ENCODE measurements around the gene SUSD3. TPM values are rescaled to one million over a fixed set of nuclear protein-coding genes. Genes with fewer than 3 reads are reported as not detected.

The SUSD3 gene
- total RNA-seq, 6 experiments from 2014 or later, result 6.5 to 51.5 (median 31.2) TPM

DNA sequence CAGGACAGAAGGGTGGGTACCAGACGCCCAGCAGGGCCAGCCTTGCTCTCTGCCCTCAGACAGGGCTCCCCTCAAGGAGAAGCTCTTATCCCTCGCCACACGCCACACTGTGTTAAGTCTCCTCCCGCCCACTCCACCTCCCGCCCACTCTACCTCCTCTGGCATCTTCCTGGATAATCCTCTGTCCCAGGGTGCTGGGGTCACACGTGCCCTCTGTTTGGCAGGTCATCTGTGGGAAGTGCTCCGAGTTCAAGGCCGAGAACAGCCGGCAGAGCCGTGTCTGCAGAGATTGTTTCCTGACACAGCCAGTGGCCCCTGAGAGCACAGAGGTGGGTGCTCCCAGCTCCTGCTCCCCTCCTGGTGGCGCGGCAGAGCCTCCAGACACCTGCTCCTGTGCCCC, 26.0 kb upstream of the SUSD3 start:
- intact Hi-C loops (cut with DNase I), result no loop called here
- Histone ChIP-seq H3K27me3 (no peaks in the 10 kb centered on the region), H3K27ac (no peak overlapping the region), H3K9me3 (no peaks in the 10 kb centered on the region), H3K4me3 (no peak overlapping the region), H3K4me1 (no peaks in the 10 kb centered on the region), H3K36me3 (no peaks in the 10 kb centered on the region)
- WGBS (ENCODE audit: insufficient coverage, low coverage, low lambda C conversion rate, missing lambda C conversion rate), result 50% methylated on average over 9 of the region's 12 CpGs
- ATAC-seq, result peak in 1 of 4 donors; percentile 7
- DNase-seq, result no peak
- no peak for TF ChIP-seq POLR2A (IDR thresholded peaks at IDR 0.05)
- TF ChIP-seq, protein P1, sequence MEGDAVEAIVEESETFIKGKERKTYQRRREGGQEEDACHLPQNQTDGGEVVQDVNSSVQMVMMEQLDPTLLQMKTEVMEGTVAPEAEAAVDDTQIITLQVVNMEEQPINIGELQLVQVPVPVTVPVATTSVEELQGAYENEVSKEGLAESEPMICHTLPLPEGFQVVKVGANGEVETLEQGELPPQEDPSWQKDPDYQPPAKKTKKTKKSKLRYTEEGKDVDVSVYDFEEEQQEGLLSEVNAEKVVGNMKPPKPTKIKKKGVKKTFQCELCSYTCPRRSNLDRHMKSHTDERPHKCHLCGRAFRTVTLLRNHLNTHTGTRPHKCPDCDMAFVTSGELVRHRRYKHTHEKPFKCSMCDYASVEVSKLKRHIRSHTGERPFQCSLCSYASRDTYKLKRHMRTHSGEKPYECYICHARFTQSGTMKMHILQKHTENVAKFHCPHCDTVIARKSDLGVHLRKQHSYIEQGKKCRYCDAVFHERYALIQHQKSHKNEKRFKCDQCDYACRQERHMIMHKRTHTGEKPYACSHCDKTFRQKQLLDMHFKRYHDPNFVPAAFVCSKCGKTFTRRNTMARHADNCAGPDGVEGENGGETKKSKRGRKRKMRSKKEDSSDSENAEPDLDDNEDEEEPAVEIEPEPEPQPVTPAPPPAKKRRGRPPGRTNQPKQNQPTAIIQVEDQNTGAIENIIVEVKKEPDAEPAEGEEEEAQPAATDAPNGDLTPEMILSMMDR (IDR thresholded peaks at IDR 0.05), result no peak

DNA sequence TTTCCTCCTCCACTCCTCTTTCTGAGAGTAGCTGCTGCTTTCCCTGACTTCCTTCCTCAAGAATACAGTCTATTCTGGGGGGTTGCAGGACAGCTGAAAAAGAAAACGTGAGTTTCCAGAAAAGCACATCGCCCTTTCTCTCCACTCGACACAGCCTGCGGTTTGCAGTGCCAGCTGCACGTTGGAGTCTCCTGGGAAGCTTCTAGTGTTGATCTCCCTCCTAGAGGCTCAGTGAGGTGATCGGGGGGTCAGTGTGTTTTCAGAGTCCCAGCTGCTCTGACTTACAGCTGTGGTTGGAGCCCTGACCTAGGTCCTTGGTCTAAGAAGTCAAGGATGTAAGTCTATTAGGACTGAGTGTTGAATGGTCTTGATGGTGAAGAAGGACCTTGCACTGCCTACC, 25.0 kb upstream of the SUSD3 start:
- no peaks in the 10 kb centered on the region for H3K4me1 ChIP-seq
- no peak for TF ChIP-seq POLR2A (IDR thresholded peaks at IDR 0.05)
- TF ChIP-seq, protein P1 (IDR thresholded peaks at IDR 0.05), result no peak
- no peaks in the 10 kb centered on the region for H3K27me3 ChIP-seq
- ATAC-seq (no peak), DNase-seq (no peak)
- H3K36me3 ChIP-seq, result no peaks in the 10 kb centered on the region
- intact Hi-C loops (cut with DNase I), result no loop called here
- no peaks in the 10 kb centered on the region for H3K9me3 ChIP-seq
- H3K27ac ChIP-seq, result no peak overlapping the region
- 62% methylated on average over 5 of the region's 6 CpGs for WGBS (ENCODE audit: insufficient coverage, low coverage, low lambda C conversion rate, missing lambda C conversion rate)
- no peak overlapping the region for H3K4me3 ChIP-seq

DNA sequence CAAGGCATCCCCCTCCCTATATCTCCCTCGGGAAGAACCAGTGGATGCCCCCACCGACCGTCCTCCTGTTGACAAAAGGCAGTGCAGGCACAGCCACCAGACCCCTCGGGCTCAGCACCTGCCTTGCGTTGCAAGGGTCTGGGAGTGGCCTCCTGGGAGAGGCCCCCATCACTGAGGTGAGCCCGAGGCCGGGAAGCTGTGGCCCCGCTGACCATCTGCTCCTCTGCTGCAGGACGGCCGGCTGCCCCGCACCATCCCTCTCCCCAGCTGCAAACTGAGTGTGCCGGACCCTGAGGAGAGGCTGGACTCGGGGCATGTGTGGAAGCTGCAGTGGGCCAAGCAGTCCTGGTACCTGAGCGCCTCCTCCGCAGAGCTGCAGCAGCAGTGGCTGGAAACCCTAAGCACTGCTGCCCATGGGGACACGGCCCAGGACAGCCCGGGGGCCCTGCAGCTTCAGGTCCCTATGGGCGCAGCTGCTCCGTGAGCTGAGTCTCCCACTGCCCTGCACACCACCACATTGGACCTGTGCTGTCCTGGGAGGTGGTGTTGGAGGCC, 23.3 kb upstream of the SUSD3 start:
- Histone ChIP-seq H3K27me3 (no peaks in the 10 kb centered on the region), H3K4me1 (no peaks in the 10 kb centered on the region), H3K9me3 (no peaks in the 10 kb centered on the region), H3K4me3 (no peak overlapping the region), H3K27ac (no peak overlapping the region), H3K36me3 (no peaks in the 10 kb centered on the region)
- no CpG with 5 or more reads among the region's 19 CpGs for WGBS (ENCODE audit: insufficient coverage, low coverage, low lambda C conversion rate, missing lambda C conversion rate)
- intact Hi-C loops (cut with DNase I), result no loop called here
- no peak for TF ChIP-seq POLR2A (IDR thresholded peaks at IDR 0.05)
- TF ChIP-seq, protein P1 (IDR thresholded peaks at IDR 0.05), result no peak
- no peak for ATAC-seq
- DNase-seq, result no peak

DNA sequence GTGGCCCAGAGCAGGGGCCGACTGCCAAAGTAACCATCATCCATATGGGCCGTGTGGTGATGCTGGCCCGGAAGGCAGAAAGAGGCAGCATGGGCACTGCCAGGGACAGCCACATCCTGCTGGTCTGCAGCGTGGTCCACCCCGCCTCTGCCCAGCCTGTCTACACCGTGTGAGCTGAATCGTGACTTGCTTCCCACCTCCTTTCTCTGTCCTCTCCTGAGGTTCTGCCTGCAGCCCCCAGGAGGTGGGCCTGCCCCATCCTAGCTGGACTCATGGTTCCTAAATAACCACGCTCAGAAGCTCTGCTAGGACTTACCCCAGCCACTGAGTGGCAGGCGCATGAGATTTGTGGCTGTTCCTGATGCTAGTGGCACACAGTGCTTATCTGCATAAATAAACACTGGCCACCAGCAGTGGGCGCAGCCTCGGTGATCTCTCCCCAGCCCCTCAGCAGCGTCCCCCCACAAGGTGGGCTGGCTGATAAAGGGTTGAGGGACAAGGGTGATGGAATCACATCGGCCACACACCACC, 22.6 kb upstream of the SUSD3 start:
- intact Hi-C loops (cut with DNase I), result no loop called here
- TF ChIP-seq POLR2A (IDR thresholded peaks at IDR 0.05), result no peak
- TF ChIP-seq, protein P1 (IDR thresholded peaks at IDR 0.05), result no peak
- no peaks in the 10 kb centered on the region for H3K4me1 ChIP-seq
- H3K27me3 ChIP-seq, result no peaks in the 10 kb centered on the region
- 88% methylated on average over 1 of the region's 13 CpGs for WGBS (ENCODE audit: insufficient coverage, low coverage, low lambda C conversion rate, missing lambda C conversion rate)
- no peaks in the 10 kb centered on the region for H3K36me3 ChIP-seq
- no peak overlapping the region for H3K4me3 ChIP-seq
- ATAC-seq (no peak), DNase-seq (no peak)
- H3K9me3 ChIP-seq, result no peaks in the 10 kb centered on the region
- H3K27ac ChIP-seq, result no peak overlapping the region
